Activated naive CD4-positive, alpha-beta T cell treated with anti-CD3 and anti-CD28 coated beads, Interleukin-2, amount 10 ng/mL, durations not matched to agents 7 days and 5 days (primary cell): ENCODE data around the gene ARSG.
"Not testable (repeated sequence)": the region's sequence is repeated elsewhere in the genome, so short reads cannot be mapped to it uniquely, and the experiment has no call there.

ENCODE experiments used
- CTCF ChIA-PET: fragments of 350-600 bp; sonication (Branson Sonifier 250); formaldehyde crosslinking; loops from one replicate; lab custom pipeline; 2021; ENCODE audit warnings: antibody characterized with exemption; lab: Charles Lee
- DNase-seq: peaks from one replicate; pipeline ENCODE4 v3.0.0-alpha.2; 2020
- H3K27ac Mint-ChIP-seq: one replicate; pipeline ENCODE4 v1.8.0; 2021; ENCODE audit warnings: mild to moderate bottlenecking, moderate library complexity, mixed read lengths
- H3K27me3 Mint-ChIP-seq: one replicate; pipeline ENCODE4 v1.8.0; 2021; ENCODE audit warnings: mild to moderate bottlenecking, mixed read lengths
- H3K36me3 Mint-ChIP-seq: one replicate; pipeline ENCODE4 v1.8.0; 2021; ENCODE audit warnings: mixed read lengths
- H3K4me1 Mint-ChIP-seq: one replicate; pipeline ENCODE4 v1.8.0; 2021; ENCODE audit warnings: mixed read lengths
- H3K4me3 Mint-ChIP-seq: one replicate; pipeline ENCODE4 v1.8.0; 2021; ENCODE audit warnings: mild to moderate bottlenecking, moderate library complexity, mixed read lengths
- H3K9me3 Mint-ChIP-seq: one replicate; pipeline ENCODE4 v1.8.0; 2021; ENCODE audit warnings: mixed read lengths

The ARSG gene

GRCh38 chr17:68319410-68320162 lies 28.3 kb downstream of the ARSG start:
- H3K27ac Mint-ChIP-seq = no peak overlapping the region
- peaks cover 7% of the 10 kb centered on the region for H3K36me3 Mint-ChIP-seq

GRCh38 chr17:68320311-68320865 lies 29.1 kb downstream of the ARSG start:
- Mint-ChIP-seq H3K4me1 (peaks cover 35% of the 10 kb centered on the region), H3K9me3 (peaks cover 5% of the 10 kb centered on the region), H3K4me3 (no peak overlapping the region), H3K27me3 (peaks cover 3% of the 10 kb centered on the region), H3K36me3 (peaks cover 5% of the 10 kb centered on the region), H3K27ac (no peak overlapping the region)
- CTCF ChIA-PET = interaction anchor here (0.5 to 1.5 kb wide), 2 partner anchors 8 to 68 kb away, joined by 3 to 4 read pairs; no protein-coding TSS in a partner anchor
- no peak for DNase-seq

More at GRCh38 chr17:68319410-68320162, 28.3 kb downstream of the ARSG start:
- peaks cover 3% of the 10 kb centered on the region for H3K27me3 Mint-ChIP-seq
- peaks cover 5% of the 10 kb centered on the region for H3K9me3 Mint-ChIP-seq
- DNase-seq = no peak
- CTCF ChIA-PET = no interaction called here
- H3K4me3 Mint-ChIP-seq = no peak overlapping the region
- peaks cover 40% of the 10 kb centered on the region for H3K4me1 Mint-ChIP-seq

- Mint-ChIP-seq H3K36me3 (peaks cover 3% of the 10 kb centered on the region), H3K9me3 (peaks cover 3% of the 10 kb centered on the region), H3K27ac (no peak overlapping the region), H3K4me3 (no peak overlapping the region), H3K27me3 (peaks cover 5% of the 10 kb centered on the region), H3K4me1 (peaks cover 28% of the 10 kb centered on the region)
- DNase-seq = no peak
- CTCF ChIA-PET = interaction anchor here (0.5 to 1.5 kb wide), 3 partner anchors 9 to 69 kb away, joined by 3 to 4 read pairs (median 4); no protein-coding TSS in a partner anchor
Observed at GRCh38 chr17:68320943-68321555, 29.8 kb downstream of the ARSG start.

- CTCF ChIA-PET = interaction anchor here (1.0 to 1.5 kb wide), 2 partner anchors 9 to 25 kb away, joined by 4 read pairs; no protein-coding TSS in a partner anchor
- no peak for DNase-seq
- Mint-ChIP-seq H3K4me3 (no peak overlapping the region), H3K36me3 (no peaks in the 10 kb centered on the region), H3K27me3 (peaks cover 7% of the 10 kb centered on the region), H3K9me3 (no peaks in the 10 kb centered on the region), H3K4me1 (peaks cover 25% of the 10 kb centered on the region), H3K27ac (no peak overlapping the region)
Observed at GRCh38 chr17:68321556-68321954, 30.3 kb downstream of the ARSG start.

GRCh38 chr17:68322630-68323029 lies 31.3 kb downstream of the ARSG start:
- CTCF ChIA-PET = no interaction called here
- Mint-ChIP-seq H3K9me3 (no peaks in the 10 kb centered on the region), H3K27me3 (peaks cover 7% of the 10 kb centered on the region), H3K27ac (no peak overlapping the region), H3K4me1 (peaks cover 19% of the 10 kb centered on the region), H3K36me3 (no peaks in the 10 kb centered on the region), H3K4me3 (no peak overlapping the region)
- DNase-seq = no peak

- H3K4me1 Mint-ChIP-seq = peaks cover 19% of the 10 kb centered on the region
- H3K36me3 Mint-ChIP-seq = no peaks in the 10 kb centered on the region
- no peak overlapping the region for H3K27ac Mint-ChIP-seq
- H3K4me3 Mint-ChIP-seq = no peak overlapping the region
- CTCF ChIA-PET = interaction anchor here (1.1 to 1.3 kb wide), 3 partner anchors 20 to 116 kb away, joined by 3 to 4 read pairs (median 3); no protein-coding TSS in a partner anchor
- H3K9me3 Mint-ChIP-seq = no peaks in the 10 kb centered on the region
- peaks cover 16% of the 10 kb centered on the region for H3K27me3 Mint-ChIP-seq
- DNase-seq = no peak
Observed at GRCh38 chr17:68324114-68324513, 32.8 kb downstream of the ARSG start.

GRCh38 chr17:68324654-68325336 lies 33.5 kb downstream of the ARSG start:
- Mint-ChIP-seq H3K4me1 (peaks cover 19% of the 10 kb centered on the region), H3K27me3 (peaks cover 16% of the 10 kb centered on the region), H3K9me3 (no peaks in the 10 kb centered on the region), H3K4me3 (no peak overlapping the region), H3K36me3 (no peaks in the 10 kb centered on the region), H3K27ac (no peak overlapping the region)
- CTCF ChIA-PET = interaction anchor here (0.9 to 1.3 kb wide), 6 partner anchors 20 to 148 kb away, joined by 3 to 4 read pairs (median 3); no protein-coding TSS in a partner anchor
- no peak for DNase-seq

GRCh38 chr17:68325961-68326360 lies 34.7 kb downstream of the ARSG start:
- H3K4me1 Mint-ChIP-seq = peaks cover 19% of the 10 kb centered on the region
- H3K4me3 Mint-ChIP-seq = no peak overlapping the region
- DNase-seq = no peak
- H3K9me3 Mint-ChIP-seq = peaks cover 4% of the 10 kb centered on the region
- no peaks in the 10 kb centered on the region for H3K36me3 Mint-ChIP-seq
- CTCF ChIA-PET = interaction anchor here (1.2 to 1.6 kb wide), 3 partner anchors 12 to 149 kb away, joined by 3 to 7 read pairs (median 3); no protein-coding TSS in a partner anchor
- no peak overlapping the region for H3K27ac Mint-ChIP-seq
- peaks cover 20% of the 10 kb centered on the region for H3K27me3 Mint-ChIP-seq

- peaks cover 19% of the 10 kb centered on the region for H3K4me1 Mint-ChIP-seq
- H3K9me3 Mint-ChIP-seq = peaks cover 7% of the 10 kb centered on the region
- no peak overlapping the region for H3K4me3 Mint-ChIP-seq
- no peaks in the 10 kb centered on the region for H3K36me3 Mint-ChIP-seq
- no peak for DNase-seq
- H3K27ac Mint-ChIP-seq = no peak overlapping the region
- H3K27me3 Mint-ChIP-seq = peaks cover 20% of the 10 kb centered on the region
- CTCF ChIA-PET = interaction anchor here (1.1 to 1.7 kb wide), 3 partner anchors 12 to 109 kb away, joined by 3 to 7 read pairs (median 6); no protein-coding TSS in a partner anchor
Observed at GRCh38 chr17:68326681-68327080, 35.4 kb downstream of the ARSG start.

- Mint-ChIP-seq H3K4me1 (peaks cover 20% of the 10 kb centered on the region), H3K9me3 (peaks cover 15% of the 10 kb centered on the region), H3K4me3 (no peak overlapping the region), H3K36me3 (peaks cover 6% of the 10 kb centered on the region), H3K27ac (no peak overlapping the region), H3K27me3 (peaks cover 20% of the 10 kb centered on the region)
- CTCF ChIA-PET = interaction anchor here (0.7 to 2.6 kb wide), 7 partner anchors 16 to 108 kb away, joined by 3 to 13 read pairs (median 5); no protein-coding TSS in a partner anchor
- DNase-seq = no peak
Observed at GRCh38 chr17:68327823-68328557, 36.7 kb downstream of the ARSG start.

- H3K4me3 Mint-ChIP-seq = no peak overlapping the region
- peaks cover 6% of the 10 kb centered on the region for H3K36me3 Mint-ChIP-seq
- H3K27me3 Mint-ChIP-seq = peaks cover 20% of the 10 kb centered on the region
- H3K4me1 Mint-ChIP-seq = peaks cover 19% of the 10 kb centered on the region
- H3K9me3 Mint-ChIP-seq = peaks cover 17% of the 10 kb centered on the region
- DNase-seq = no peak
- no peak overlapping the region for H3K27ac Mint-ChIP-seq
- CTCF ChIA-PET = interaction anchor here (0.8 to 2.6 kb wide), 4 partner anchors 15 to 108 kb away, joined by 3 to 13 read pairs (median 5); no protein-coding TSS in a partner anchor
Observed at GRCh38 chr17:68328676-68329075, 37.4 kb downstream of the ARSG start.

GRCh38 chr17:68329331-68329730 lies 38.0 kb downstream of the ARSG start:
- CTCF ChIA-PET = interaction anchor here (0.7 to 2.6 kb wide), 4 partner anchors 70 to 641 kb away, joined by 4 to 13 read pairs (median 5); no protein-coding TSS in a partner anchor
- Mint-ChIP-seq H3K27me3 (peaks cover 20% of the 10 kb centered on the region), H3K27ac (no peak overlapping the region), H3K36me3 (peaks cover 6% of the 10 kb centered on the region), H3K4me1 (peaks cover 16% of the 10 kb centered on the region), H3K4me3 (no peak overlapping the region), H3K9me3 (peaks cover 17% of the 10 kb centered on the region)
- DNase-seq = no peak

- CTCF ChIA-PET, H3K27ac Mint-ChIP-seq, H3K4me1 Mint-ChIP-seq, H3K36me3 Mint-ChIP-seq, DNase-seq, H3K4me3 Mint-ChIP-seq: not testable (repeated sequence)
- Mint-ChIP-seq H3K9me3 (peaks cover 19% of the 10 kb centered on the region), H3K27me3 (peaks cover 18% of the 10 kb centered on the region)
Observed at GRCh38 chr17:68331932-68332331, 40.6 kb downstream of the ARSG start.
